Keratinocyte (primary cell): ENCODE results near the gene TBC1D22B. TPM values are rescaled to one million over a fixed set of nuclear protein-coding genes. Genes with fewer than 3 reads are reported as not detected.

Source experiments
- DNase-seq: peaks from one replicate; pipeline ENCODE4 v3.0.0-alpha.2; 2011; ENCODE audit warnings: low read depth, missing footprints, low spot score
- FAIRE-seq: peaks from 2 replicates; lab custom pipeline; 2011; peaks lifted over from hg19 to GRCh38; lab: Jason Lieb, UNC
- H2AFZ ChIP-seq: 2 replicates; pipeline ENCODE4 v1.6.0; 2012; ENCODE audit warnings: low read length, control low read depth, inconsistent platforms; ENCODE audit not compliant: control insufficient read depth
- H3K27ac ChIP-seq: 2 replicates; pipeline ENCODE4 v1.5.1; 2011; ENCODE audit warnings: low read length; ENCODE audit not compliant: control insufficient read depth, insufficient read depth
- H3K27me3 ChIP-seq: 3 replicates; pipeline ENCODE4 v1.6.0; 2011; ENCODE audit warnings: low read length; ENCODE audit not compliant: control insufficient read depth, insufficient read depth; ENCODE audit errors: extremely low read depth
- H3K36me3 ChIP-seq, 2 experiments: 2 replicates in 1 of 2; 3 replicates in 1 of 2; pipeline ENCODE4 v1.5.1; 2011; ENCODE audit warnings: low read length in 2 of 2, mild to moderate bottlenecking in 1 of 2; ENCODE audit not compliant: control insufficient read depth in 2 of 2, insufficient read depth in 2 of 2; ENCODE audit errors: extremely low read depth in 1 of 2
- H3K4me1 ChIP-seq: 3 replicates; pipeline ENCODE4 v1.5.1; 2011; ENCODE audit warnings: low read length; ENCODE audit not compliant: control insufficient read depth, insufficient read depth; ENCODE audit errors: extremely low read depth
- H3K4me2 ChIP-seq: 3 replicates; pipeline ENCODE4 v1.6.0; 2011; ENCODE audit warnings: low read depth, low read length; ENCODE audit not compliant: control insufficient read depth, insufficient read depth; ENCODE audit errors: extremely low read depth
- H3K4me3 ChIP-seq, 3 experiments: fragments of 200-600 bp in 1 of 3; sonication (generic) in 1 of 3; 2 replicates in 2 of 3; 3 replicates in 1 of 3; pipeline ENCODE4 v1.5.1; 2011 to 2016; ENCODE audit warnings: low read length in 3 of 3, mild to moderate bottlenecking in 3 of 3, control low read depth in 2 of 3, inconsistent platforms in 1 of 3, low read depth in 1 of 3, mixed read lengths in 1 of 3, mixed run types in 1 of 3, moderate library complexity in 1 of 3; ENCODE audit not compliant: control insufficient read depth in 2 of 3, insufficient read depth in 2 of 3; ENCODE audit errors: extremely low read depth in 1 of 3
- H3K79me2 ChIP-seq: 2 replicates; pipeline ENCODE4 v1.6.0; 2012; ENCODE audit warnings: low read length; ENCODE audit not compliant: control insufficient read depth, insufficient read depth
- H3K9ac ChIP-seq: 3 replicates; pipeline ENCODE4 v1.6.0; 2011; ENCODE audit warnings: low read length; ENCODE audit not compliant: control insufficient read depth, insufficient read depth; ENCODE audit errors: extremely low read depth
- H3K9me1 ChIP-seq: 3 replicates; pipeline ENCODE4 v1.6.0; 2011; ENCODE audit warnings: low read length; ENCODE audit not compliant: control insufficient read depth, insufficient read depth; ENCODE audit errors: extremely low read depth
- H3K9me3 ChIP-seq: 2 replicates; pipeline ENCODE4 v1.5.1; 2012; ENCODE audit warnings: low read depth, low read length; ENCODE audit not compliant: control insufficient read depth
- H4K20me1 ChIP-seq: 3 replicates; pipeline ENCODE4 v1.6.0; 2011; ENCODE audit warnings: low read length; ENCODE audit not compliant: control insufficient read depth, insufficient read depth; ENCODE audit errors: extremely low read depth
- EZH2 ChIP-seq: IDR thresholded peaks from one replicate; pipeline ENCODE4 v1.6.1; 2012; ENCODE audit warnings: inconsistent platforms, mild to moderate bottlenecking, low read length, moderate library complexity
- dilution Hi-C: fragments of 300-500 bp; cut with MboI; formaldehyde crosslinking; loops from one replicate; pipeline ENCODE4 v1.7.0; 2020; ENCODE audit warnings: low sequenced_read_pairs; ENCODE audit not compliant: extremely low pct_ligation_motif_present
- polyA plus RNA-seq, 5 experiments: library from polyadenylated mRNA; depleted of rRNA in 3 of 5; stranded (reverse) in 3 of 5; stranded (forward) in 1 of 5; unstranded in 1 of 5; fragments of >200 nt; gene quantifications; 1 replicate in 1 of 5; 2 replicates in 3 of 5; 3 replicates in 1 of 5; pipeline versions ENCODE4 v1.2.1 to v1.2.3, GENCODE V29; 2011 to 2012; ENCODE audit warnings: missing spikeins in 2 of 5, low read depth in 1 of 5, low replicate concordance in 1 of 5
- TF ChIP-seq, protein P1 (sequence below), 3 experiments: IDR thresholded peaks in 1 of 3; conservative IDR thresholded peaks in 1 of 3; optimal IDR thresholded peaks in 1 of 3; 2 replicates in 2 of 3; 3 replicates in 1 of 3; pipeline versions ENCODE3 to v1.5.1; 2011; ENCODE audit warnings: low read length in 3 of 3, mild to moderate bottlenecking in 3 of 3, moderate library complexity in 2 of 3, control low read depth in 1 of 3, inconsistent platforms in 1 of 3; ENCODE audit not compliant: insufficient read depth in 2 of 3; ENCODE audit errors: extremely low read depth in 1 of 3

The TBC1D22B gene
- polyA plus RNA-seq, 1 donor (not counting 4 experiments of a cell fraction or from before 2014, with no cell fraction given): 5.9 TPM

DNA sequence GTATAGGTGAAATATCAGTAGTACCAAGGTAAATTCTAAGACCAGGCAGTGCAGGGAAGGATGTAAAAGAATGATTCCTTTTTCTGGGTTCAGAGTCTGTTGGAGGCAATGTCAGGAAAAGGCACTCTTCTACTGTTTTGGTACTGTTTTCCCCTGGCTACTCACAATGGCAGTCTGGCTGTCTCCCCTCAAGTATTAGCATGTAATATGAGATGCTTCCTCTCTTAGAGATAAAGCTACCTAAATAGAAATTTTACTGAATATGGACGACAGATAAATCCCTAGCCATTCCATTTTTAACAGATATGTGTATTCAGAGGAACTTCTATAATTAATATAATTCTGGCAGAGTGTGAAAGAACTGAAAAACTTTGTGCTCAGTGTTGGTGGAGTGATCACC is 99.7 kb downstream of the TBC1D22B start:
- Histone ChIP-seq H3K4me3 (no peak overlapping the region), H3K9me1 (no peaks in the 10 kb centered on the region), H3K27ac (no peak overlapping the region), H3K36me3 (peaks cover 7 to 12% of the 10 kb centered on the region in 2 experiments), H3K9ac (no peak overlapping the region), H3K4me1 (peaks cover 12% of the 10 kb centered on the region), H3K4me2 (no peak overlapping the region), H4K20me1 (no peaks in the 10 kb centered on the region), H3K9me3 (no peaks in the 10 kb centered on the region), H3K79me2 (peaks cover 54% of the 10 kb centered on the region), H2AFZ (no peak overlapping the region), H3K27me3 (no peaks in the 10 kb centered on the region)
- FAIRE-seq: no peak
- no peak for TF ChIP-seq EZH2
- TF ChIP-seq, protein P1, sequence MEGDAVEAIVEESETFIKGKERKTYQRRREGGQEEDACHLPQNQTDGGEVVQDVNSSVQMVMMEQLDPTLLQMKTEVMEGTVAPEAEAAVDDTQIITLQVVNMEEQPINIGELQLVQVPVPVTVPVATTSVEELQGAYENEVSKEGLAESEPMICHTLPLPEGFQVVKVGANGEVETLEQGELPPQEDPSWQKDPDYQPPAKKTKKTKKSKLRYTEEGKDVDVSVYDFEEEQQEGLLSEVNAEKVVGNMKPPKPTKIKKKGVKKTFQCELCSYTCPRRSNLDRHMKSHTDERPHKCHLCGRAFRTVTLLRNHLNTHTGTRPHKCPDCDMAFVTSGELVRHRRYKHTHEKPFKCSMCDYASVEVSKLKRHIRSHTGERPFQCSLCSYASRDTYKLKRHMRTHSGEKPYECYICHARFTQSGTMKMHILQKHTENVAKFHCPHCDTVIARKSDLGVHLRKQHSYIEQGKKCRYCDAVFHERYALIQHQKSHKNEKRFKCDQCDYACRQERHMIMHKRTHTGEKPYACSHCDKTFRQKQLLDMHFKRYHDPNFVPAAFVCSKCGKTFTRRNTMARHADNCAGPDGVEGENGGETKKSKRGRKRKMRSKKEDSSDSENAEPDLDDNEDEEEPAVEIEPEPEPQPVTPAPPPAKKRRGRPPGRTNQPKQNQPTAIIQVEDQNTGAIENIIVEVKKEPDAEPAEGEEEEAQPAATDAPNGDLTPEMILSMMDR (optimal IDR thresholded peaks at IDR 0.05 in 1 of 3, IDR thresholded peaks at IDR 0.05 in 1 of 3, conservative IDR thresholded peaks at IDR 0.05 in 1 of 3; ENCODE audit: extremely low read depth in 1 of 3, insufficient read depth in 2 of 3, low read length in 3 of 3): no peak
- dilution Hi-C loops: no loop called here
- DNase-seq: no peak

DNA sequence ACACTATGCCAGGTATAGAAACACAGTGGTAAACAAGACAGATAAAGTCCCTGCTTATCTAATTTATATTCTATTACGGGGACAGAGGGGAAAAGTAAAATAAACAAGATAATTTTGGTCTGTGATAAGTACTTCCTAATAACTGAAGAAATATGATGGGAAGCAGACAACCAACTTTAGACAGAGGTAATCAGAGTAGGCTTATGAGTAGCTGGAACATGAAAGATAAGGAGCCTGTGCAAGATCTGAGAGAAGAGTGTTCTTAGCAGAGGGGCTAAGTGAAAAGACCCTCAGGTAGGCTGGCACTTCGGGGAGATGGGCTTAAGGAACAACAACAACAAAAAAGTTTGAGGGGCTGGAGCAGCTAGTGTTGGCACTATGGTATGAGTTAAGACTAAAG is 100.3 kb downstream of the TBC1D22B start:
- Histone ChIP-seq H3K79me2 (peaks cover 54% of the 10 kb centered on the region), H3K9me1 (no peaks in the 10 kb centered on the region), H3K36me3 (peaks cover 9 to 12% of the 10 kb centered on the region in 2 experiments), H2AFZ (no peak overlapping the region), H3K4me3 (no peak overlapping the region), H4K20me1 (no peaks in the 10 kb centered on the region), H3K27me3 (no peaks in the 10 kb centered on the region), H3K27ac (no peak overlapping the region), H3K4me2 (no peak overlapping the region), H3K4me1 (peaks cover 12% of the 10 kb centered on the region), H3K9ac (no peak overlapping the region), H3K9me3 (no peaks in the 10 kb centered on the region)
- dilution Hi-C loops: no loop called here
- TF ChIP-seq, protein P1 (optimal IDR thresholded peaks at IDR 0.05 in 1 of 3, IDR thresholded peaks at IDR 0.05 in 1 of 3, conservative IDR thresholded peaks at IDR 0.05 in 1 of 3; ENCODE audit: extremely low read depth in 1 of 3, insufficient read depth in 2 of 3, low read length in 3 of 3): no peak
- TF ChIP-seq EZH2: no peak
- DNase-seq (no peak), FAIRE-seq (no peak)
